GM12801 (cell line): ENCODE data around the gene LINGO3.

Experiments used
- CTCF ChIP-seq: IDR thresholded peaks from one replicate; pipeline ENCODE4 v1.5.1; 2011; ENCODE audit warnings: control low read depth; ENCODE audit not compliant: insufficient read length; ENCODE audit errors: extremely low read depth

The LINGO3 gene

GRCh38 chr19:2321565-2322283 lies 13.8 kb upstream of the LINGO3 start:
- TF ChIP-seq CTCF: no peak

- TF ChIP-seq CTCF: no peak
Observed at GRCh38 chr19:2320939-2321338, 13.0 kb upstream of the LINGO3 start.

GRCh38 chr19:2320049-2320448 lies 12.1 kb upstream of the LINGO3 start:
- no peak for TF ChIP-seq CTCF

- TF ChIP-seq CTCF: no peak
Observed at GRCh38 chr19:2319551-2319950, 11.6 kb upstream of the LINGO3 start.

GRCh38 chr19:2318923-2319322 lies 11.0 kb upstream of the LINGO3 start:
- TF ChIP-seq CTCF: no peak

GRCh38 chr19:2317756-2318155 lies 9.8 kb upstream of the LINGO3 start:
- TF ChIP-seq CTCF: no peak

- no peak for TF ChIP-seq CTCF
Observed at GRCh38 chr19:2317300-2317699, 9.3 kb upstream of the LINGO3 start.
